Measurements from ENCODE around the gene RAP1A.

Gene RAP1A

DNA sequence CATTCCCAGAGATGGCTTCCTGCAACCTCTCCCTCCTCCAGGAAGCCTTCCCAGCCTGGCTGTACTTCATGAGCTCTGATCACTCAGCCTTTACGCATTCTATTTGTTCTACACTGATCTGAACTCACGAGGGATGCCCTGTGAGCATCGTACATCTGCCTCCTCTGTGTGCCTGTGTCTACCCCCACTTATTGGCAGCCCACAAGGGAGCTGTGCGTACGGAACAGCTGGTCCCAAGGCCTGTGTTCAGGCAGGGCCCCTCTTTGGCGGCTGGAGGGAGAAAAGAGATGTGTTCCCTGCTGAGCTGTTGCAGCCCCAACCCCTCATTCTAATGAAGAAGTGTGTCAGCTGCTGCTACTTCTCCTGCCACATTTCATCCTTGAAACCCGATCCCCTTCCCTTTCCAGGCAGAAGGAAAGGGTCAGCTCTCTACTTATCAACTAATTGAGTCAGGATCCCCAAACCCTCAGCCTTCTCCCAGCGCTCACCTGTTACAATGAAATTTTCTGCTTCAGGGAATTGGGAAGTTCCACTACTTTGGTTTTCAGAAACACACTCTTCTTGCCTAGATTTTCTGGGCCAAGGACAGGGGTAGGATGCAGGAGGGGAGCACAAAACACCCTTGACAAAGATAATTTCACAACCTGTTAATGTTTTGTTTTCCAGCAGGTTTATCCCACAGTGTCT lies 116.4 kb downstream of the RAP1A start:
- H3K9ac ChIP-seq, result no peak overlapping the region
- H4K20me1 ChIP-seq (ENCODE audit: insufficient read depth), result no peaks in the 10 kb centered on the region
- H3K4me2 ChIP-seq, result no peak overlapping the region
- no peak overlapping the region for H3K4me3 ChIP-seq (IDR thresholded peaks at IDR 0.05; ENCODE audit: insufficient read depth, low read depth, low read length)
- TF ChIP-seq, protein P1, sequence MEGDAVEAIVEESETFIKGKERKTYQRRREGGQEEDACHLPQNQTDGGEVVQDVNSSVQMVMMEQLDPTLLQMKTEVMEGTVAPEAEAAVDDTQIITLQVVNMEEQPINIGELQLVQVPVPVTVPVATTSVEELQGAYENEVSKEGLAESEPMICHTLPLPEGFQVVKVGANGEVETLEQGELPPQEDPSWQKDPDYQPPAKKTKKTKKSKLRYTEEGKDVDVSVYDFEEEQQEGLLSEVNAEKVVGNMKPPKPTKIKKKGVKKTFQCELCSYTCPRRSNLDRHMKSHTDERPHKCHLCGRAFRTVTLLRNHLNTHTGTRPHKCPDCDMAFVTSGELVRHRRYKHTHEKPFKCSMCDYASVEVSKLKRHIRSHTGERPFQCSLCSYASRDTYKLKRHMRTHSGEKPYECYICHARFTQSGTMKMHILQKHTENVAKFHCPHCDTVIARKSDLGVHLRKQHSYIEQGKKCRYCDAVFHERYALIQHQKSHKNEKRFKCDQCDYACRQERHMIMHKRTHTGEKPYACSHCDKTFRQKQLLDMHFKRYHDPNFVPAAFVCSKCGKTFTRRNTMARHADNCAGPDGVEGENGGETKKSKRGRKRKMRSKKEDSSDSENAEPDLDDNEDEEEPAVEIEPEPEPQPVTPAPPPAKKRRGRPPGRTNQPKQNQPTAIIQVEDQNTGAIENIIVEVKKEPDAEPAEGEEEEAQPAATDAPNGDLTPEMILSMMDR (conservative IDR thresholded peaks at IDR 0.05; ENCODE audit: low read depth, low read length), result no peak
- H3K36me3 ChIP-seq (ENCODE audit: insufficient read depth), result no peaks in the 10 kb centered on the region
- no peak overlapping the region for H3K27ac ChIP-seq
- H3K4me1 ChIP-seq (ENCODE audit: low read depth, poor library complexity, severe bottlenecking), result peaks cover 9% of the 10 kb centered on the region
- H2AFZ ChIP-seq (ENCODE audit: low read depth), result no peak overlapping the region
- H3K79me2 ChIP-seq (ENCODE audit: insufficient read depth, low read depth), result no peaks in the 10 kb centered on the region
- H3K27me3 ChIP-seq (ENCODE audit: insufficient read depth, low read depth), result no peaks in the 10 kb centered on the region

DNA sequence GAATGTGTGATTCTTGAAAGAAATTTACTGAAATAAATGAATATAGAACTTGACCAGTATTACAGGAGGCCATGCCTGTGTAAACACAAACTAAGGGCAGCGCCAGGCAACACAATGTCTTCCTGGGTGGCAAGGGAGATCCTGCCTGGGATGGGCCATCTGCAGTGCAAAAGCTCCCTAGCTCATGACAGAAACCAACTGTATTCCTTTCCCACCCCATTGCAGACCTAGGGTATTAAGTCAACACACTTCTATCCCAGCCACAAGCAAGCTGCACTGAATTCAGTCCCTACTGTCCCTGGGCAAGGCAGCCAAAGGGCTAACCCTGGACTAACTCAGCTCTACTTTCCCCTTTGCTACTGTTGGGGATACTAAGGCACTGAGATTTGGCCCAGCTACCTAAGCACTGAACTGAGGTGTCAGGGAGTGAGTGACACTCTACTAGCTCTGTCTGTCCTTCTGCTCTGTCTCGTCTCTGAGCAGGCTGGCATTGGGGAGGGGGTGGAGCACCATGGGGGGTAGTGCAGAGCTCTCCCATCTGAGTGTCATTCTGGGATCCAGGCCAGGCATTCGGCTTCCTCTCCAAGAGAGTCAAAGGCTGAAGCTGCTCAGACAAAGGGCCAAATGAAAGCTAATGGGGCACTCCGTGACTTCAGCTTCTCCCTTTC lies 117.1 kb downstream of the RAP1A start:
- no peaks in the 10 kb centered on the region for H3K79me2 ChIP-seq (ENCODE audit: insufficient read depth, low read depth)
- no peak overlapping the region for H3K4me2 ChIP-seq
- no peak overlapping the region for H2AFZ ChIP-seq (ENCODE audit: low read depth)
- no peak overlapping the region for H3K9ac ChIP-seq
- H3K36me3 ChIP-seq (ENCODE audit: insufficient read depth), result no peaks in the 10 kb centered on the region
- H3K27me3 ChIP-seq (ENCODE audit: insufficient read depth, low read depth), result no peaks in the 10 kb centered on the region
- TF ChIP-seq, protein P1 (conservative IDR thresholded peaks at IDR 0.05; ENCODE audit: low read depth, low read length), result no peak
- H3K27ac ChIP-seq, result no peak overlapping the region
- no peak overlapping the region for H3K4me3 ChIP-seq (IDR thresholded peaks at IDR 0.05; ENCODE audit: insufficient read depth, low read depth, low read length)
- no peaks in the 10 kb centered on the region for H4K20me1 ChIP-seq (ENCODE audit: insufficient read depth)
- peaks cover 9% of the 10 kb centered on the region for H3K4me1 ChIP-seq (ENCODE audit: low read depth, poor library complexity, severe bottlenecking)

DNA sequence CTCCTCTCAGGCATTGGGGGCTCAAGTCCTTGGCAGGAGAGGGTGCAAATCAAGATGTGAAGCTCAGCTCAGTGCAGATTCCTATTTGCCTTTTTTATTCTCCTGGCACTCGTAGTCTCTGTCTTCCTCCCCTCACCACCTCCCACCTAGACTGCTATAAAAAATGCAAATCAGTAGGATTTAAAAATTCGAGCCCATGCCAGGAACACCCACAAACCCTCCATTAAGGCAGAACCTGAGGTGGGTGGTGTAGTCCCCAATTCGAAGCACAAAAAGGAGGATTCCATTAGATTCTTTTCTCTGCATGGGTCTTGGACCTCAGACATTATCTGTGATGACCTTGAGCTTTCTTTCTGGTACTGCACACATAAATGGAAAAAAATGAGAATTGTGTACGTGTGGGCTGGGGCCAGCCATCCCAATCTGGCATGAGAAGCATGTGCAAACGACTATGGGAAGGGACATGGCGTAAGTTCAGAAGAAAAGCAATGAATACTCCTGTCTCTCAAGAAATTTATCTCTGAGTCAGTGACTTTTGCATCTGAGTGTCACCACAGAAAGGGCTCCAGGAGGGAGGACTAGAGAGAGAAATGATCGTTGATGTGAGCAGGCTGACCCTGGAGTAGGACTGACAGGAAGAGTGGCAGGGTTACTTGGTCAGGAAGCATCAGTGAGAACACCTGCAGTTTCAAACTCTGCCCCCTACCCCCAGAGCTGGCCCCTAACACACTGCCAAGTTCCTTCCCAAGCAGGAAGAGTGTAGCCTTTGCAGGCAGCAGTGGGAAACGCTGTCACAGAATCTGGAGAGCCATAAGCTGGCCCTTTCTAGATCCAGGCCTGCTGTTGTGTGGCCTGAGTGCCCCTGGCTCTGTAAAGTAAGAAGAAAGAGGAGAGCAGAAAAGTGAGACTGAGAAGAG lies 117.9 kb downstream of the RAP1A start:
- Histone ChIP-seq H4K20me1 (ENCODE audit: insufficient read depth) (no peaks in the 10 kb centered on the region), H3K79me2 (ENCODE audit: insufficient read depth, low read depth) (no peaks in the 10 kb centered on the region), H3K36me3 (ENCODE audit: insufficient read depth) (no peaks in the 10 kb centered on the region), H3K4me3 (IDR thresholded peaks at IDR 0.05; ENCODE audit: insufficient read depth, low read depth, low read length) (no peak overlapping the region), H3K4me2 (peak overlapping the region; percentile 44; the same call in 1 of the 2 replicates), H3K27me3 (ENCODE audit: insufficient read depth, low read depth) (no peaks in the 10 kb centered on the region), H3K4me1 (ENCODE audit: low read depth, poor library complexity, severe bottlenecking) (peaks cover 9% of the 10 kb centered on the region), H2AFZ (ENCODE audit: low read depth) (peak overlapping the region; percentile 79; the same call in 1 of the 2 replicates), H3K27ac (no peak overlapping the region), H3K9ac (peak overlapping the region; percentile 52; the same call in 1 of the 2 replicates)
- TF ChIP-seq, protein P1 (conservative IDR thresholded peaks at IDR 0.05; ENCODE audit: low read depth, low read length), result no peak

DNA sequence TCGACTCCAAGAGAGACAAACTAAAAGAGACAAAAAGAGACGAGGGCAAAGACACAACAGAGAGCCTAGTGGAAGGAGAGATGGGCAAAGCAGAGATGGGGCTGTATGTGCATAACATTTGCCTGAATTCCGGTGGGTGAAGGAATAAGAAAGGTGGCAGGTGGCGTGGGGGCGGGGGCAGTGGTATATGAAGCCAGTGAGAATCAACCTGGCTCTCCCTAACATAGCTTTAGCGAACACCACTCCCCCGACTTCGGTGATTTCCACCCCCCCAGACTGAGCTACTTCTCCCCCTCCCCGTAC lies 118.5 kb downstream of the RAP1A start:
- H2AFZ ChIP-seq (ENCODE audit: low read depth), result peak overlapping the region; percentile 79; the same call in 1 of the 2 replicates
- H3K79me2 ChIP-seq (ENCODE audit: insufficient read depth, low read depth), result no peaks in the 10 kb centered on the region
- no peaks in the 10 kb centered on the region for H4K20me1 ChIP-seq (ENCODE audit: insufficient read depth)
- peak overlapping the region; percentile 52; the same call in 1 of the 2 replicates for H3K9ac ChIP-seq
- H3K4me2 ChIP-seq, result peak overlapping the region; percentile 44
- no peak overlapping the region; the same call in 1 of the 2 replicates for H3K27ac ChIP-seq
- H3K27me3 ChIP-seq (ENCODE audit: insufficient read depth, low read depth), result no peaks in the 10 kb centered on the region
- peaks cover 9% of the 10 kb centered on the region for H3K4me1 ChIP-seq (ENCODE audit: low read depth, poor library complexity, severe bottlenecking)
- H3K4me3 ChIP-seq (IDR thresholded peaks at IDR 0.05; ENCODE audit: insufficient read depth, low read depth, low read length), result no peak overlapping the region
- TF ChIP-seq, protein P1 (conservative IDR thresholded peaks at IDR 0.05; ENCODE audit: low read depth, low read length), result no peak
- H3K36me3 ChIP-seq (ENCODE audit: insufficient read depth), result no peaks in the 10 kb centered on the region

All from KMS-11 (cell line).